ENCODE results near the gene ATG4B. TPM values are rescaled to one million over a fixed set of nuclear protein-coding genes. Genes with fewer than 3 reads are reported as not detected.
A peak's percentile ranks its signal among the peaks of the same experiment; 100 is the strongest.

The ATG4B gene
- total RNA-seq, 1 experiment from 2014 or later = 67.6 TPM

DNA sequence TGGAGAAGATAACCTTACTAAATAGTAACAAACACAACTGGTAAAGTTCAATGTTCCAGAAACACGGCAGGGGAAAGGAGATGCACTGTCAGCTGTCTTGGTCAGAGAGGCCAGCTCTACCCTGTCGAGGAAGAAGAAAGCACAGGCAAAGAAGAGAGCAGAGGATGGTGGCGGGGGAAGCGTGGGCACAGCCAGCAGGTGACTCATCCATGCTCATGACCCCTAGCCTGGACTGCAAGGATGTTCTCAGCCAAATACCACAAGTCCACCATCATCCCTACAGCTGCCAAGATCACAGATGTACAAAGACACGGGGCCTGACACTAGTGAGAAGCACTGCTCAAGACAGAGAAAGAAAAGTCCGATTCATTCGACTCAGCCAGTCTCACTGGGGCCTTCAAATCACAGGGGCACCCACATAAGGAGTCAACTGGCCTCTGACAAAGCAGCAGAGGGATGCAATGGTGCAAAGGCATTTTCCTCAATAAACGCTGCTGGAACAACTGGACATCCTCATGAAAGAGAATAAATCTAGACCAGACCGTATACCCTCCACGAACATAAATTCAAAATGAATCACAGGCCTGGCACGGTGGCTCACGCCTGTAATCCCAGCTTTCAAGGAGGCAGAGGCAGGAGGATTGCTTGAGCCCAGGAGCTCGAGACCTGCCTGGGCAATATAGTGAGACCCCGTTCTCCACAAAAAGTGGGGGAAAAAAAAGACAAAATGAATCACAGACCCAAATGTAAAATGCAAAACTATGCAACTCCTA is 43.5 kb downstream of the ATG4B start:
- DNase-seq (ENCODE audit: low read depth) = peak; percentile 93

DNA sequence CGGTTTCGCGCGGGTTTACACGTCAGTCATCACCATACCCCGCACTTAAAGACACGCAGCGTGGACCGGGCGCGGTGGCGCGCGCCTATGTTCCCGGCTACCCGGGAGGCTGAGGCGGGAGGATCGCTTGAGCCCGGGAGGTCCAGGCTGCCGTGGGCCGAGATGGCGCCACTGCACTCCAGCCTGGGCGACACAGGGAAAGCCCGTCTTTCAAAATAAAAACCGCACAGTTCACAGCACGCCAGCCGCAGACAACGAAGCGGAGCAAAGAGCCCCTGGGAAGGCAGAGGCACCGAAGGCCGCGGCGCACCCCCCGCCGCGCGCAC is 48.8 kb downstream of the ATG4B start:
- DNase-seq (ENCODE audit: low read depth) = no peak

DNA sequence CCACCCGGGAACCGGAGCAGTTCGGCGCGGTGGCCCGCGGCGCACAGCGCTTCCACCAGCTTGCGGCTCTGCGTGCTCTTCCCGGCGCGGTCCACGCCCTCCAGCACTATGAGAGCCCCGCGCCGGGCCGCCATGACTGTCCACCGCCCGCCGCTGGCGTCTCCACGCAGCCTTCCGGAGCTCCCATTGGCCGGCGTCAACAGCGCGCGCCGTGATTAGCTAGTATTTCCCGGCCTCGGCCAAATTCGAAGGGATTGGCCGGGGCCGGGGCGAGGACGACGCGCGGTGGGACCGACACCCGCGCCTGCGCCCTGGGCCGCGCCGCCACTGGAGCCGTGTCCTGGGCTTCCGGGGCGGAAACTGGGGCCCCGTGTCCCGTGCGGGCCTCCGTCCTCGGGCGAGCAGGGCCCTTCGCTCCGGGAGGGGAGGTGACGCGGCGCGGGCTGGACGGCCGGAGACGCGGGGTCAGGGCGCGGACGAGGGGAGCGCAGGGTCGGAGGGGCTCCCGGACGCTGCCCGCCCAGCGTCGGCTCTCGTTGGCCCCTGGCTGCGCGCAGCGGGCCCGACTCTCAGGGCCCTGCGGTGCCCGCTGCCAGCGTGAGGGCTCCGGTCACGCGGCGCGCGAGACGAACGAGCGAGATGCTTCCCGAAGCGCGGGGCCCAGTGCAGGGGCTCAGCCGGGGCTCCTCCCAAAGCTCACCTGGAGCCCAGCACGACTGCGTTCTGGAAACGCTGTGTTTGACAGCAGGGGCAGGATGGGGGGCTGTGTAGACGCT is 49.3 kb downstream of the ATG4B start, which contains the start of gene DTYMK:
Gene DTYMK (minus strand): TSS at position 166 of the 776 bp plus-strand sequence. CDS start 32 bp downstream, at position 134.
- DNase-seq (ENCODE audit: low read depth) = peak; percentile 96

DNA sequence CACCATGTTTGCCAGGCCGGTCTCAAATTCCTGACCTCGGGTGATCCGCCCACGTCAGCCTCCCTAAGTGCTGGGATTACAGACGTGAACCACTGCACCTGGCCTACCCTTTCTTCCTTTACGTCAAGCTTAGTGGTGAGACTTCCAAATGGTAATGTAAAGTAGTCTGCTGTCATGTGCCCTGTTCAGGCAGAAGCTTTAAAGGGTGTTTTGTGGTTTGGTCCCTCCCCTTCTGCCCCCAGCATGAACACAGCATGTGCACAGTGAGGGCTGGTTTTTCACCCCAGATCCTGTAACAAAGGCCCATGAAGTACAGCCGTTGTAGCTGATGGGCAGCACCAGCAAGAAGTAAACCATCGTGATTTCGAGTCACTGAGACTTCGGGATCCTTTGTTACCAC is 51.8 kb downstream of the ATG4B start:
- no peak for DNase-seq (ENCODE audit: low read depth)

DNA sequence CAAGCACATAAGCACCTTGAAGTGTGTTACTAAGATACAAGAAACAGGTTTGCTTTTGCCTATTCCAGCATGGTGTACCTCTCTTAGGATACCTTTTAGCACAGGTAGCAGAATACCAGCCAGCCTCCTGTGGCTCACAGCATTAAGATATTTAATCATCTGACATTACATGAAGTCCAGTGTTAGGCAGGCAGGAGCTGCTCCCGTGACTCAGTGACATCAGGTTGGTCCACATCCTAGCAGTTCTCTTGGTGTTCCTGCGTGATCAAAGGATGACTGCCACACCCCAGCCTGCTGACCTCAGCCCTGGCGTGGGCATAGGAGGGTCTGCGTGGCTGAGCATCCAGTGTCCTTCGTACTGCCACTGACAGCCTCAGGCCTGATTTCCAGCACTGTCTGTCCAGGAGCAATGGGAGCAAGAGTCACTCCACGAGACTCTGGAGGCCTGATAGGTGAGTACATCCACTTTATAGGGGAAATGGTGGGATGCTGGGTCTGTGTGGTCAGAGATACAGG is 52.8 kb downstream of the ATG4B start:
- no peak for DNase-seq (ENCODE audit: low read depth)

DNA sequence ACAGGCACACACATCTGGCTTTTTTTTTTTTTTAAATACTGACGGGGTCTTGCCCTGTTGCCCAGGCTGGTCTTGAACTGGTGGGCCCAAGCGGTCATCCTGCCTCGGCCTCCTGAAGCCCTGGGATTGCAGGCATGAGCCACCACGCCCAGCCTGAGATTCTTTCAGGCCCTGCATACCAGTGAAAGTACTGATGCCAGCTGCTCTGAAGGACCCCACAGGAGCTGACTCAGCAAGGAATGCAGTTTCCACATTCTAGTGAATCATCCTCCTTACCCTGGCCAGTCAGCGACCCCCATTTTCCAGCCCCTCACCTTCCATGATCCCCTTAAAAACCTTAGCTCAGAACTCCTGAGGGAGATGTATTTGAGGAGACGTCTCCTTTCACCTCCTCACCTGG is 55.0 kb downstream of the ATG4B start:
- peak; percentile 71 for DNase-seq (ENCODE audit: low read depth)

DNA sequence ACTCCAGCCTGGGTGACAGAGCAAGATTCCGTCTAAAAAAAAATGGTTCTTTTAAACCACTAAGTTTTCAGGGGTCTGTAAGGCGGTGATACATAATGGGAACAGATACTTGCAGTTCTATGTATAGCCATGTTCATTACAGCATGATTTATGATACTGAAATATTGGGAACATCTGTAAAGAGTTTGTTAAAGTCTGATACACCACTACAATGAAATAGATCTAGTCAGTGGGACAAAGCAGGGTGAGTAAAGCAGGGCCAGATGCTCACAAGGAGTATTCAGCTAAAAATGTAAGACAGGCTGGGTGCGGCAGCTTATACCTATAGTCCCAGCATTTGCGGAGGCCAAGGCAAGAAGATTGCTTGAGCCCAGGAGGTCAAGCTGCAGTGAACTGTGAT is 58.2 kb downstream of the ATG4B start:
- no peak for DNase-seq (ENCODE audit: low read depth)

DNA sequence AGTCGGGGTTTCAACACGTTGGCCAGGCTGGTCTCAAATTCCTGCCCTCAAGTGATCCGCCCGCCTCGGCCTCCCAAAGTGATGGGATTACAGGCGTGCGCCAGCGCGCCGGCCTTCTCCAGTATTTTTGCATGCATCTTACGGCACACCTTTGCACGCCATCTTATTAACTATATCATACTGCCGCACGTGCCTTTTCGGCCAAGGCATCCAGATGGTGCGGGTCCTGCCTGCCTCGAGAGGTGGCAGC is 63.6 kb downstream of the ATG4B start:
- DNase-seq (ENCODE audit: low read depth) = no peak

DNA sequence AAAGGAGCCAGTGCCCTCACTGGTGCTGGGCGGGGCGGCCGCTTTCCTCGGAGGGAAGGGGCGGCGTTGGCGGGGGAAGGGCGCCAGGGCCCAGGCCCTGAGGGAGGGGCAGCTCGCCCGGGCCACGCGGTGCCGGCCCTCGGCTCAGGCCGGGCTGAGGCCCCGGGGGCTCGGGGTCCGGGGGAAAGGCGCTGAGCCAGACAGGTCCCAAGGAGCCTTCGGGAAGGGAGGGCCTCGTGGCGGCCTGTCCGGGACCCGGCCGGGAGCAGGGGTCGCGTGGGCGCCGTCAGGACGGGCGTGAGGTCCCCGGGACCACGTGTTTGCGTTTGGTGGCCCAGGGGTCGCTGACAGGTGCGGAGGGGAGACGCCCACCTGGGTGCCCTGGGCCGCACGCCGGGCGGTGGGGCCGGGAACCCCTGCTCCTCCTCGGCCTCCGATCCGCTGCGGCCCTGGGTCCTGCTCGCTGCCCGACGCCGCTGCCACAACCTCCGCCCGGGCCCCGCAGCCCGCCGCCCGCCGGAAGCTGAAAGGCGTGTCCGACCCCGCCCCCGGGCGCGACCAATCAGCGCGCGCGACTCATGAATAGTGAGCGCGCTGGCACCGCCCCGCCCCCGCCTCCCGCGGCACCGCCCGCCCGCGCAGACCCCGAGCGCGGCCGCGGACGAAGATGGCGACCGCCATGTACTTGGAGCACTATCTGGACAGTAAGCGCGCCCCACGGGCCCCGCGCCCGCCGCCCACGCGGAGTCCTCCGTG is 64.1 kb downstream of the ATG4B start, which contains the start of gene ING5:
Gene ING5 (plus strand): TSS at position 641 of the 756 bp plus-strand sequence. CDS start 27 bp downstream, at position 668.
- peak; percentile 86 for DNase-seq (ENCODE audit: low read depth)

DNA sequence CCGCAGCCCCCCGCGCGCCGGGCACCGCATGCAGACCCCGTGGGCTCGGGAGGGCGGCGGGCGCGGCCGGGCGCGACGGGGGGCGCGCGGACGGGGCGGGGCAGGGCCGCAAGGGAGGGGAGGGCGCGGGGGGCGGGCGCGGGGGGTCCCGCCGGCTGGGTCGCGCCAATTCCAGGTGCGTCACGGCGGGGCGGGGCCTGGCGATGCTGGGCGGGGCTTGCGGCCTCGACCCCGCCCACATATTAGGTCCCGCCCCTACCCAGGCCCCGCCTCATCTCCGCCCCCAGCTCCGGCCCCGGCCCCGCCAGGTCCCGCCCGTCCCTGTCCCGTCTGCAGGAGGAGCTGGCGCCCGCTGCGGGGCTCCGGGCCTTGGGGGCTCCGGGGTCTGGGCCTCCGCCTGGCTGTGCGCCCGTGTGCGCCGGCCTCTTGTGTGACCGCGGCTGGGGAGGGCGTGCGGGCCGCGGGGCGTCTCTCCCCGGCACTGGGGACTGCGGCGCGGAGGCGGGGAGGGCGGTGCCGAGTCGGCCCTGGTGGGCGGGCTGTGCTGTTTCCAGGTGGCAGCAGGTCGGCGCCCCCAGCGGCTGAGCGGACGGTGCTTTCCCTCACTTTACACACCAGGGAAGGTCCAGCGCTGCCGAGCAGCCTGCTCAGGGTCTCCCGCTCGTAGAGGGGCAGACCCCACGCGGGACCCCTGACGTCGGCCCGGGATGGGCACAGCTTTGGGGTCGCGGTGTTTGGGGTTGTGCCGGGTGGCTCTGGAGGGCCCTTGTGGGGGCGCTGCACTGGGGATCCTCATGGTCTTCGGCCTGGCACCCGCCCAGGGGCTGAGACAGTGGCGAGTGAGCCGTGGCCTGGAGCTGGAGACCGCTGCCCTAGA is 64.9 kb downstream of the ATG4B start:
- peak; percentile 82 for DNase-seq (ENCODE audit: low read depth)

DNA sequence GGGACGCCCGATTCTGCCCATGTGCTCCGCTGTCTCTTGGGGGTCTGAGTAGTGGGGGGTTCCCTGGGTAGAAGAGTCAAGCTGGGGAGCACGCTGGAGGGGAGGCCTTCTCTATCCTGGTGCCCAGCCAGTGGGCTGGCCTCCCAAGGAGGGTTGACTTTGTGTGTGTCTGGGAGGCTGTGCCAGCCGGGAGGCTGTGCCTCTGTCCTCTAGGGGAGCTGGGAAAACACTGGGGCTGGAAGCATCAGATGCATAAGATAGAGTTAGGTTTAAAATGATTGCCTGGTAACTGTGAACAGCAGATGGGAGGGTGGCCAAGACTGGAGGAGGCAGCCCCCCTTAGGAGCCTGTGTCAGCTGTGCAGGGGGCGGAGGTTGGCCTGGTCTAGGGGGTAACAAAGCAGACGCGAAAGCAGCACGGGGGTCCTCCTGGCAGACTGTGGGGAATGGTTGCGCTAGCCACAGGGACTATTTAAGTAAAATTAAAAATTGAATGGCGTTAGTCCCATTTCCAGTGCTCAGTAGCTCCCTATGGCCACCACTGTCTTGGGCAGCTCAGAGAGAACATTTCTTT is 65.6 kb downstream of the ATG4B start:
- DNase-seq (ENCODE audit: low read depth) = peak; percentile 29

DNA sequence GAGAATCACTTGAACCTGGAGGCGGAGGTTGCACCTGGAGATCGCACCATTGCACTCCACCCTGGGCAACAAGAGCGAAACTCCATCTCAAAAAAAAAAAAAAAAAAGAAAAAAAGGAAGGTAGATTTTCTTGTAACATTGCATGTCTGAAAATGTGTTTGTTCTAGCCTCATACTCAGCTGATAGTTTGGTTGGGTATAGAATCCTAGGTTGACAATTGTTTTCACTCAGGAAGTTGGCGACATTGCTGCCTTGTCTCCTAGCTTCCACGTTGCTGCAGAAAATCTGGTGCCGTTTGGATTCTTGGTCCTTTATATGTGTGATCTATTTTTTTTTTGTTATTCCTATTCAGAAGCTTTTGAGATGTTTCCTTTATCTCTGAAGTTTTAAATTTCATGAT is 69.0 kb downstream of the ATG4B start:
- no peak for DNase-seq (ENCODE audit: low read depth)

DNA sequence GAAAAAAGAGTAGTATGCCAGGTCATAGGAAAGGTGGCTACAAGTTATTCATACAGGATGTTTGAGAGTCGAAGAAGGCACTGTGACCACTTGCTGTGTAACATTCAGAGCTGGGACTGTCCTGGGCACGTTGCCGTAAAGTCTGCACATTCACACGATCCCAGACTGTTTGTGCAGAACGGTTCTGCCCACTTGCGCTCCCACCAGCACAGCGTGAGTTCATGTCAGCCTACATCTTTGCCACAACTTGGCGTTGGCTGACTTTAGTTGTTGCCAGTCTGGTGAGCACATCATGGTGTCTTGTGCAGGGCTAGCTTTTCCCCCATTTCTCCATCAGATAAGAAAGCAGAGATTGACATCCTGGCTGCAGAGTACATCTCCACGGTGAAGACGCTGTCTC is 71.4 kb downstream of the ATG4B start:
- no peak for DNase-seq (ENCODE audit: low read depth)

DNA sequence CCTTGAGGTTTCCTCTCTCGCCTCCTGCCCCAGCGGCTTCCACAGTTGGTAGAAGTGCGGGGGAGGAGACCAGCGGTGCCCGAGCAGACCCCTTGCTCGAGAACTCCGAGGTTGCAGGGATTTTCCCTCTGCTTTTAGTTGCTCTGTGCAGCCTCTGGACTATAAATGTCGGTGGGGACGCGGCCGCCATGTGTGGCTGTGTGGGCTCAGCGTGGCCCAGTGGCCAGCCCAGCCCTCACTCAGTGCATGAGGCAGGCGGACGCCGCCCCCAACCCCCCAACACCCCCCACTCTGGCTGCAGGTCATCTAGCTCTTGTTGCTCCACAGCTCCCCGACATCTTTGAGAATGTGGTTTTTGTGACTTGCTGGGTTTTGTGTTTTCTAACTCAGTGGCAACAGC is 81.6 kb downstream of the ATG4B start:
- no peak for DNase-seq (ENCODE audit: low read depth)

DNA sequence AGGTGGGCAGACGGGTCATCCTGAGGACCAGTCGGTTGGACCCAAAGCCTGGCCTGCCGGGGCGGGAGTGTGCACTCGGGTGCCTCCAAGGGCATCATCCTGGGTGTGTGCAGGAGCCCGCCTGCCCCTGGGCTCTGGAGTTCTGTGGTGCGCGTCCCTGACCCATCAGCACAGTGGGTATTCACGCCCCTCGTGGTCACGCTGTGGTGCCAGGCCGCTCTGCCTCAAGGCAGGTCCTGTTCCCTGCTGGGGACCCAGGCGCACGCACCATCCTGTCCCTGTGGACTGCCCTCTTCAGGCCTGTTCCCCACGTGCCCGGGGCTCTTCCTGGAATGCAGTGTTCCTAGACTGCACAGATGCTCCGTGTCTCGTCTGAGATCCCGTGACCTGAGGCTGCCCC is 82.6 kb downstream of the ATG4B start:
- no peak for DNase-seq (ENCODE audit: low read depth)

DNA sequence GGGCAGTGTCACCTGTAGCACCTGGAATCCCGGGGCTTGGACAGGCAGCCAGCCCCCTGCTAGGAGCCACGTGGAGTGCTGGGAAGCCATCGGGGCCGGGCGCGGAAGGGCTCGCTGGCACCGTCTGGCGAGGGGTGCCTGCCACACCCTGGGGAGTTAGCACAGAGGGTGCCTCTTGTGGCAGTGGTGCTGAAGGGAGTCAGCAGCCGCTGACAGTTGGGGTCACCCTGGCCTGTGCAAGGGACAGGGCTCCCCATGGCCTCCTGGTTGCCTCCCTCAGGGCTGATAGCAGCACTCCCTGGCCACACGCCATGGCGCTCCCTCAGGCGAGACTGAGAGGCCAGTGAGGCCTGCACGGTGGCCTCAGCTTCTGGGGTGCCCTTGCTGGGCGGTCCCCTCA is 83.1 kb downstream of the ATG4B start:
- DNase-seq (ENCODE audit: low read depth) = no peak

DNA sequence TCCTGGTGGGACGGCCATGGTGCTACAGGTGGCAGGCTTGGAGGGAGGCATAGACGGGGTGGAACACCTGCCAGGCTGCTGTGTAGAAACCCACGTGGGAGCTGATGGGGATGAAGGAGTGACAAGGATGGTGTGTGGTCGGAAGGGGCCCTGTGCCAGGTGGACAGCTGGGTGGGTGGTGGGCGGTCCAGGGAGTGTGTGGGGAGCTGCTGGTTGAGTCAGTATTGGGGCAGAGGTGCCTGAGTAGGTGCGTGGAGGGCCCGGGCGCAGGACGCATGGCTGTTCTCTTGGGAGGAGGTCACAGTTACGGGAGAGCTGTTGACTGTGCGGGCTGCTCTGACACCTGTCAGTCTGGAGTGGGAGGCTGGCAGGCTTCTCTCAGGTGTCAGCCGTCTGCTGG is 84.4 kb downstream of the ATG4B start:
- no peak for DNase-seq (ENCODE audit: low read depth)

DNA sequence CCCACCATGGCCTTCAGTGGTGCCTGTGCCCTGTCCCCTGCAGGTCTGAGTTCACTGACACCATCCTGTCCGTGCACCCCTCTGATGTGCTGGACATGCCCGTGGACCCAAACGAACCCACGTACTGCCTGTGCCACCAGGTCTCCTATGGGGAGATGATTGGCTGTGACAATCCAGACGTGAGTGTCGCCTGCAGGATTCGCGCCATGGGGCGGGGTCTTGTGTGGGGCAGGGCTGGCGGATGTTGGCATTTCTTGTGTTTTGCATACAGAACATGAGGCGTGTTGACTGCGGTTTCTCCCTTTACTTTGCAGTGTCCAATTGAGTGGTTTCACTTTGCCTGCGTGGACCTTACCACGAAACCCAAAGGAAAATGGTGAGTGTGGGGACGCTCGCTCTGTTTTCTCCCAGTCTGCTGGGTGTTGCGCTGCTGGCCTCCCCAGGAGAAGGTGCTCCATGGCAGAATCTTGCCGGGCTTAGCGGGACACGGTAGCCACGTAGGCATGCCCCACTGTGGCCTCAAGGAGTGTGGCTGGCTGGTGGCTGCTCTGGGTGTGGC is 85.5 kb downstream of the ATG4B start:
- no peak for DNase-seq (ENCODE audit: low read depth)
